Stimulated activated CD8-positive, alpha-beta memory T cell treated with anti-CD3 and anti-CD28 coated beads, Interleukin-7, amount 100 ng/mL, for 24 hours (primary cell): ENCODE measurements around the gene SND1.

Experiments
- DNase-seq: peaks from one replicate; pipeline ENCODE4 v3.0.0-alpha.2; 2020; ENCODE audit warnings: low read depth

SND1 gene

DNA sequence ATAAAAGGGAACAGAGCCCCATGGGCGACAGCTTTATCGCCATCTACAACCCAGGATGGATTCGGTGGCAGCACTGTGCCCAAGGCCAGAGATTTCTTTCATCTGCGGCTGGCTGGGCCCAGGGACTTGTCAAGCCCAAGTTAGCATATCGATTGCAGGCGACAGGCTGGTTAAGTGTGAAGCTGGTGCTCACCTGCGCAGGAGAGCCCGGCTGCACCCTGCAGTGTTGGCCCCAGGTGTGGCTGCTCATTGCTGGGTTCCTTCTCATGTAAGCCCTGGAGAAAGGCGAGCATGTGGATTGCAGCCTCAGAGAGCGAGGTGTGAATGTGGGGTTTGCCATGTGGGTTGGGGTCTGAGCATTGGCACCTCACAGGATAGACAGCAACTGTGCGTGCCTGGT, 419.8 kb downstream of the SND1 start:
- no peak for DNase-seq

DNA sequence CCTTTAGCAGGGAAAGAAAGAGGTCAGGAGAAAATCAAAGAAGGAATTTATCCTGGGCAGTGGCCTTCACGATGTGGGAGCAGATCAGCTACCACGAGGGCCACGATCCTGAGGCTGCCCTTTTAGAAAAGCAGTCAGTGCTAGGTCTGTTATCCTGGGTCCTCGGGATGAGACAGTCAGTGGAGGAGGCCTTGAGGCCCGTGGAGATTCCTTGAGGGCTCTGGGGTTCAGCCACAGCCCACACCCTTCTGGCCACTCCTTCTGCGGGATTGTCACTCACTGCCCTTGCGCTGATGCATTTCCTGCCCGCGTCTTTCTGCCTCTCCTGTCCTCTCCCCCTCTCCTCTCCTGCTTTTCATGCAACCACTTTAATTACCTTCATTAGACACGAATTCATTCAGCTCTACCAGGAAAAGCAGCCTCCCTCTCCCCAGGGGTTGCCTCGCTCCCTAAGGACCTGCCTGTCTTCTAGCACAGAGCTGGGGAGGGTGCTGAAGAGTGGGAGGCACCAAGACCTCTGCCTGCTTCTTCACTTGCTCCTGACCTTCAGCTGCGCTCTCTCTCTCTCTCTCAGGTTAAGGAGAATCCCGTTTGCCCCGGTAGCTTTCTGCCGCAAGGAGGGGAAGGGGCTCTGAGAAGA, 421.8 kb downstream of the SND1 start:
- no peak for DNase-seq

DNA sequence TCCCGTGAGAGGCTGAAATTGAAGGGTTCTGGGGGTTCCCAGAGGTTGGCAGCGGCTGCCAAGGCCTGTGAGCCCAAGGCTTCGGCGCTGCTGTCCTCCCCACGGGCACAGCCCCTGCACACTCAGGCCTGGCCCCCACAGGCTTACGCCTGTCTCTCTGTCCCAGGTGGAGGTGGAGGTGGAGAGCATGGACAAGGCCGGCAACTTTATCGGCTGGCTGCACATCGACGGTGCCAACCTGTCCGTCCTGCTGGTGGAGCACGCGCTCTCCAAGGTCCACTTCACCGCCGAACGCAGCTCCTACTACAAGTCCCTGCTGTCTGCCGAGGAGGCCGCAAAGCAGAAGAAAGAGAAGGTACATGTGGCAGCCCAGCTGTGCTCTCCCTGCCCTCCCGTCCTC, 422.3 kb downstream of the SND1 start:
- DNase-seq, result no peak

DNA sequence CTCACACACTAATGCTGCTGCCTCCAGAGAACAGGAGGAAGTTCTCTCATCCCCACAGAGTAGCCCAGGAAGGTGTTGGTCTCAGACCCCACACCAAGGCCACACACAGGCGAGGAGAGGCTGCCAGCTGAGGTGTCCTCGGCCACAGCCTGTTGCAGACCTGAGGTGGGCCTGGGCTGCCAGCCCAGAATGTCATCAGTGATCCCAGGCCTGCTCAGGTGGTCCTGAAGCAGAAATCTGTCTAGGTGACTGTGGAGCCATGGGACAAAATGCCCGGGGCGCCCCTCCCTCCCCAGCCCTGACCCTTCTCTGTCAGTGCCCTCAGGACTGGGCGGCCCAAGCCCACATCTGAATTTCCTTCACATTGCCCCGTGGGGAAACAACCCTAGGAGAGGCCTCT, 422.7 kb downstream of the SND1 start:
- no peak for DNase-seq

DNA sequence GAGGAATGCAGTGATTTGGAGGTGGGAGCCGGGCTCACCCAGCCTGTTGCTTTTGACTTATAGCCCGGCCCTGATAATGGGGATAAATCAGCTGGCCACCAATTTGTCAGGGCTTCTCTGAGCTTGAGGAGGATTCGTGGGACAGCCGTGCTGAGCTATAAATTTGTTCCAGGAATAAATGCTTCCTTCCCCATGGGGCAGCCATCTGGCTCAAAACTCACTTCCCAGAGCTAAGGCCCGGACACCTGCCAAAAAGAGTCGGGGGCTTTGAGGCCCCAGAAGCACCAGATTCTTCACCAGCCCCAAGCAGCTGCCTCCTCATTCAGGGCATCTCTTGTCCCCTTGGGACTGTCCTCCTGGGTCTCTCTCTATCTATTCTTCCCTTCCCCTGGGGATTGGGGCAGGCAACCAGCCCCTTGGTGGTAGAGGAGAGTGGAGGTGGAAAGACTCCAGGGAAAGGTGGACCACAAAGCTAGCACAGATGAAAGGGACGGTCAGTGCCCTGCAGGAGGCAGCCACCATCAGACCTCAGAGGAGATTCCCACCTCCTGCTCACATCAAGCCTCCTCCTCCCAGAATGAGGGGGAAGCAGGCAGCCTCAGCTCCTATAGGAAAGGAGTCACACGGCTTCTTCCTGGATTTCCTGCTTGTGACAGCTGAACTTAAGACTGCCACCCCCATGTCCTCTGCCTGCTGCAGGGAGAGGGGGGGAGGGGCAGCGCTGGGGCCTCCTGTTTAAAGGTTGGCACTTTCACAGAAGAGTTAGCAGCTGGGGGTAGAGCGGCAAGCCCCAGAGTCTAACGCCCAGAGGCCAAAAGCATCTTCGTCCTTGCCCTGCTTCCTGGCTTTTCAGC, 423.5 kb downstream of the SND1 start:
- DNase-seq, result no peak

DNA sequence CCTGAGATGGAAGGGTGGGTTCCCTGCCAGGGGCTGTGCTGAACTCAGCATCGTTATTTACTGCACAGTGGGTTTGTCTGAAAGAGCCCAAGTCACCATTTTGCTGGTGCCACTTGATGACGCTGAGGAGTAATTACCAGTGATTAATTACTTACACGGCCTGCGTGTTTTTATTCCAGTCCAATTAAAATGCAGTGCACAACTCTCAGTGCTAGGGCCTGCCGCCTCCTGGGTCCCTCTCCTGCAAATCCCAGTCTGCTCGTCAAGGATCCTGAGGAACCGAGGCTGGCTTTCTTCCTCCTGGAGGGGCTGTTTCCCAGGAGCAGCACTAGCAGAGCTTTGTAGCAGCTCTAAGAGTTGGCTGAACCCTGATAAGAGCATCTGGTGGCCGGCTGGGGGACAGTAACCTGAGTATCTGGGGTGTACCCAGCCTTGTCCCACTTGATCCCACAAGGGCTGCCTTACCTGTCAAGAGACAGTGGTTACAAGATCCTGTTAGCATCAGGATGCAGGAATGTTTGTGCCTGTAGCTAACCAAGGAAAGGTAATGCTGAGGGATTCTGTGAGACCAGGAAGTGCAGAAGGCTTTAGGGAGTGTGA, 424.3 kb downstream of the SND1 start:
- DNase-seq, result no peak

DNA sequence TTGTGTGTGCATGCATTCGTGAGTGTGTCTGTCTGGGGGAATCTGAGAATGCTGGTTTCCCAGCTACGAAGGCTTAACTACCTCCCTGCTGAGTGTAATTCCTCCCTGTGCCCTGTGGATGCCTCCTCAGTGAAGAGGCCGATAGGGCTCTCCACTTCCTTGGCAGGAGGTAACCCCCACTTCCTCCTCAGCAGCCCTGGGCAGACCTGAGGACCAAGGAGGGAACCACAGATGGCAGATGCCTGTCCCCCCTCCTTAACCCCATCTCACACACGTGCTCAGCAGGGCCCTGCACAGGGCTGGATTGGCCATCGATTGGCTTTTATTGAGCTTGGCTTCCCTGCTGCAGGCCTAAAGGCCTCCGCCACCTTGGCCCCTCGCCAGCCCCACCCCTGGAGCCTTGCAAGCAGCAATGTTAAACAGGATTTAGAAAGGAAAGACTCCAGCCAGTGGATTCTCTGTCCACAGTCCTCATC, 424.8 kb downstream of the SND1 start:
- DNase-seq, result no peak

DNA sequence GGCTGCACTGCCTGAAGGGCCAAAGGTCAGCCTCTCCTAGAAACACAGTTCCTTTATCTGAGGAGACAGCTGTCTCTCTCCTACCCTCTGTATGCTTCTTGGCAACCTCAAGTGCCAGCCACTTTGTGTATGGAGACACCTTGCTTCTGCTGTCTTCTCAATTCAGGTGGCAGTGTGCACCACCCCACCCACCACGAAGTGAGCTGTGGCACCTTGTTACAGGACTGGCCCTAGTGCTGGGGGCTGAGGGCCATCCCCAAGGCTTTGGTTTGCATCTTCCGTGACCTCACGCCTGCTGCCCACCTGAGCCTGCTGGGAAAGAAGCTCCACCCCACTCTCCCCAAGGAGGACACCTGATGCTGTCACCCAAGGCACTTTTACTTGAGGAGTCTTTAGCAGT, 426.3 kb downstream of the SND1 start:
- DNase-seq, result no peak

DNA sequence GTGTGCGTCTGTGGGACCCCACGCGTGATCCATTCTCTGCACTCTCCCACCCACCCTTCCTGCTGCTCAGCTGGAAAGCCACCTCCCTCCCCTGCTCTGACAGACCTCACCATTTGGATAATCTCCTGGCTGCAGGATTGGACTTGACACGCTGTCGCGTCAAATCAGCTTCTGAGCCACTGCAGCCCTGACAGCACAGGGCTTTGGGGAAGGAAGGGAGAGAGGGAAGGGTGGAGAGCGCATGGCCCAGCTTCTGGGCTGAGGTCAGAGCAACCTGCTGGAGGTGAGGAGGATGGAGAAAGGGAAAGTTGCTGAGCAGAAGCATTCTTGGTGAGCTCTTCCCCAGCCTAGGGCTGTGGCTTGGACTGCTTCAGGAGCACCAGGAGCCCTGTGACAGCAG, 428.2 kb downstream of the SND1 start:
- DNase-seq, result no peak

DNA sequence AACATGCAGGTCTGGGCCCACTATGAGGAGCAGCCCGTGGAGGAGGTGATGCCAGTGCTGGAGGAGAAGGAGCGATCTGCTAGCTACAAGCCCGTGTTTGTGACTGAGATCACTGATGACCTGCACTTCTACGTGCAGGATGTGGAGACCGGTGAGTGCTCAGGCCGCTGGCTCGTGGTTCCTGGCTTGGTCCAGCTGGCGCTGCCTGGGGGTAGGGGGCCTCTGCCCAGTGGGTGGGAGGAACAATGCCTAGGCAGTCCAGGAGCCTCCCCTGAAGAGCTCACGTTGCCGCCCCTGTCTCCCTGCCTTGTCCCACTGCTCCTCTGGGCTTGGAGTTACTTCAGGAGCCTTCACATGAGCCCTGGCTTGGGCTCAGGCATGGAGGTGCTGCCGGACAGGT, 429.4 kb downstream of the SND1 start:
- no peak for DNase-seq

DNA sequence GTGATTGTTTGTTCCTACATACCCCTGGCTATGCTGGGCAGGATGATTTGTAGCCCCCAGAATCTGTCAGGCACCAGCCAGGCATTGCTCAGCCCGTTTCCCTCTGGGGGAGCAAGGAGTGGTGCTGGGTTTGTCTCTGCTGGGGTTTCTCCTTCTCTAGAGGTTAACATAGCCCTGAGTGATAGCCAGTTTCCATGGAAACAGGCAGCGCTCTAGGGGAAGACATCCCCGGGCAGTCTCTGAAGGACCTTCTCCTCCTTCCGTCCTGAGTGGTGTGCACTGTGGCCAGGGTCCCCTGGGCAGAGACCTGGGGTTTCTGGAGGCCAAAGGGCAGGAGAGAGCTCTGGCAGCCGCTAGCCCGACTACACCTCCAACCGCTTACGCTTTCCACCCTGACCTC, 429.8 kb downstream of the SND1 start:
- DNase-seq, result no peak

DNA sequence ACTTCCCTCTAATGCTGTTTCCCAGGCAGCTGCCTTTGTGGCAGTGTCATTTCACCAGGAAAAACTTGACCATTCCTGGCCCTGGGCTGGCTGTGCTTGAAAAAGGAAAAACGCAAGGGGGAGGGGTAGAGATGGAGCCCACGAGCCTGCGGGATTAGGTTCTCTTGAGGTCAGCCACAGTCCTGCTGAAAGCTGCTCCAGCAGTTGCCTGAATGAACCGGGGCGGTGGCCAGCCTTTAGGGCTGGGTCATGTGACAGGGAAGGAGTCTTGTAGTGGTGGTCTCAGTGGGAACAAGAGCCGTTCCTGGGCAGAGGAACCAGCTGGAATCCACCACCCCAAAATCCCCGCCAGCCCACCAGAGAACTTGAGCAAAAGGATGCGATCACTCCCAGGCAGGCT, 430.4 kb downstream of the SND1 start:
- no peak for DNase-seq

DNA sequence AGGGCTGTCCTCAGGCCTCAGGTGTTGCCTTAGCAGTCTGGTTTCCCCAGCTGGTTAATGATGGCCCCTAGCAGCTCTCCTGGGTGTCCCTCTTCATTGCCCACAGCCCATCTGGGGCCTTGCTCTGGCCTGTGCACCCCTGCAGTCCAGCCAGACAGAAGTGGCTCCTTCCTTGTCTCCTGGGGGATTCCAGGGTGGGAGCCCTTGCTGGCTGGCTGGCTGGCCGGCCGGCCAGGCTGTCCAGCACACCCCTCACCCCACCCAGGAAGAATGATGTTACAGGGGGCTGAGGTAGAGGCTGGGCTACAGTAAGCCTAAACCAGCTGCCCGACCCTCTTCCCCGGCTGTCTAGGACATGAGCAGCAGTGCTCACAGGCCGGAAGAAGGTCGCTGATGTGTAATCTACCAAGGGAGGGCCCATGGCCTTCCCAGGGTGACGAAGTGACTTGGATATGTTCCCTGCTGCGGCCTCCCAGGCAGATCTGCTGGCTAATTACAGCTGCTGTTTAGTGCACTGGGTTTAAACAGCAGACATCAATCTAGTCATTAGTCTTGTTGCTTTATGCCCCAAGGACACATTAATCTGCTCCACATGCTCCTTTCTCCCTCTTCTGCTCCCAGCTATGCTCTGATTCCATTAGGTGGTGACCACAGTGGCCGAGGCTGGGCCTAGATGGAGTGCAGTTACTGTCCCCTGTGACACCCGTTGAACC, 433.1 kb downstream of the SND1 start:
- DNase-seq, result no peak

DNA sequence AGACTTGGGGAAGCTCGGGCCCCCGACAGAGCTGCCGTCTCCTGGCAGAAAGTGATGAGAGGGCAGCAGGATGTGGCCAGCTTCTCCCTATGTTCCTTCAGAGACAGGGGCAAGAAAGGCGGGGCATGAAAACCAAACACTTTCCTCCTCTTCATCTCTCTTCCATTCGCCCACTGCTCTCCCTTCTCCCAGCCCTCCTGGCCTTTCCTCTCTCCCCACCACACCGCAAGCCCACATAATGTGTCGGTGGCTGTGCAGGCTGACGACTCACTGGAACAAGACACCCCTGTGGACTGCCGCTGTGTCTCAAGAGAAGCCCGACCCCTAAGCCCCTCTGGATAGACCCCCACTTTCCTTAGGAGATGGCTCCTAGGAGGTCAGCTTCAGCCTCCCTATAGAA, 438.5 kb downstream of the SND1 start:
- no peak for DNase-seq

DNA sequence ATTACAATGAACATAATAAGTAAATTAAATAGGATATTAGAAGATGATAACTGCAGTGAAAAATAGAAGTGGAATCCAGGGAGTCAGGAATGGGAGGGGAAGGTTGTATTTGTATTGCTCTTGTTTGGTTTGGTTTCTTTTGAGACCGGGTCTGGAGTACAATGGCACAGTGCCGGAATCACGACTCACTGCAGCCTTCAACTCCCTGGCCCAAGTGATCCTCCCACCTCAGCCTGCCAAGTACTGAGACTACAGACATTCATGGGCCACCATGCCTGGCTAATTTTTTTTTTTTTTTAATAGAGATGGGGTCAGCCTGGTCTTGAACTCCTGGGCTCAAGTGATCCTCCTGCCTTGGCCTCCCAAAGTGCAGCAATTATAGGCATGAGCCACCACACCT, 439.1 kb downstream of the SND1 start:
- no peak for DNase-seq

DNA sequence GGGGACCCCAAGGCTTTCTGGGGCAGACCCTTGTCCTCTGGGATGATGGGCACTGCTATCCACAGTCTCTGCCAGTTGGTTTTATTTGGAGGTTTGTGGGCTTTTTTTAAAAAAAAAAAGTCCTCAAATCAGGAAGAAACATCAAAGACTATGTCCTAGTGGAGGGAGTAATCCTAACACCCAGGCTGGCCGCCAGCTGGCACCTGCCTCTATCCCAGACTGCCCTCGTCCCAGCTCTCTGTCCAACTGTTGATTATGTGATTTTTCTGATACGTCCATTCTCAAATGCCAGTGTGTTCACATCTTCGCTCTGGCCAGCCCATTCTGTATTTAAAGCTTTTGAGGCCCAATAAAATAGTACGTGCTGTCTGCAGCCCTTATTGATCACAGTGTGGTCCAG, 440.2 kb downstream of the SND1 start:
- no peak for DNase-seq

DNA sequence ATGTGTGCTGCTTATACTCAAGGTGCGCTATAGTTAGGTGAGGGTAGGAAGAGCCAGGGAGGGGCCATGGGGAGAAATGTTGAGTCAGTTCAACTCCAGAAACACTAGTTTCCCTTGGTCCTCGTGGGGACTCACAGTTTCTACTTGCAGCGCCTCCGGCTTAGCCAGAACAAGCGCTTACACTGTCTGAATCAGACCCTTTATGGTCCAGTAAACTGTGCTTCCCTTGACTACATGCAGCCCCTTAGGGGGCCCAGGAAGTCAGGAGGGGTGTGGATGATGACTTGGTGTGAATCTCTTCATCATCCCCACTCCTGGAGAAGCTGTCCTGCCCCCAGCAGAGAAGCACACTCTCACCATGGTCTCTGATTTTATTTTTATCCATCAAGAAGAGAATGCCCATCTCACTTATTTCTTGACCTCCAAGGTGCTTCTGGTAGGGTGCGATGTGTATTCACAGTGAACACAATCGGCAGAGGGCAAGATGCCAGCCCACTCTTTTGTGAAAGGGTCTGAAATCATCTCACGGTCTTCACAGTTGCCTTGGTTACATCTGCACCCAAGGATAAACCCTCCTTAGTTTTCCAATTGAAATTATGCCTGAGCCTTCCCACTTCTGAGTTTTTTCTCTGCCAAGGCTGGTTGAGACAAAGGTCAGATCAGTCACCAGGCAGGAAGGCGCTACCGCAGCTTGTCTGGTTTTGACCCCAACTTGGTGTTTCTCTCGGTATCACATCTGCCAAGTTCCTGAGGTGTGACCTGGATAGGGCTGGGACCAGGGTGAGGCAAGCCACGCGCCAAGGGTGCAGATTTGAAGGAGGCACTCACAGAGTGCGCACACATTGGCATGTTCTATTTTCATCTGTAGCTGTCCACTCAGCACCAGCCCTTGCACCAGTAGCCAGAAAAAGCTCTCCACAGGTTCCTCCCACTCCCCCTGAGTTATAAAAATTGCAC, 441.9 kb downstream of the SND1 start:
- no peak for DNase-seq

DNA sequence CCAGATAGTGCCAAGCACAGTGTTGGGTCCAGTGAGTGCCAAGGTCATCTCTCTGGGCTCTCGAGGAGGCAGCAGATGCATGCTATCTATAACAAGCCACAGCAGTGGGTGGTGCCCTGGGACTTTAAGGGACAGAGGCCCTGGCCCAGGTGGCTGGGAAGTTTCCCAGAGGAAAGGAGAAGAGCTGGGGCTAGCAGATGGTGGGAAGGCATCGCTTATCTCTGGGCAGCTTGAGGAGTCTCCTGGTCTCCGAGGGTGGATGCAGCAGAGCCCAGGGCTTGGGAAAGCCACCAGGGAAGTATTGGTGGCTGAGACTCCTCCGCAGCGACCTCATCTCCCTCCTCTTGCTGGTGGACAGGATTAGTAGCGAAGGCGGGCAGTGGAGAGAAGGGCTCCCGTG, 442.7 kb downstream of the SND1 start:
- DNase-seq, result no peak

DNA sequence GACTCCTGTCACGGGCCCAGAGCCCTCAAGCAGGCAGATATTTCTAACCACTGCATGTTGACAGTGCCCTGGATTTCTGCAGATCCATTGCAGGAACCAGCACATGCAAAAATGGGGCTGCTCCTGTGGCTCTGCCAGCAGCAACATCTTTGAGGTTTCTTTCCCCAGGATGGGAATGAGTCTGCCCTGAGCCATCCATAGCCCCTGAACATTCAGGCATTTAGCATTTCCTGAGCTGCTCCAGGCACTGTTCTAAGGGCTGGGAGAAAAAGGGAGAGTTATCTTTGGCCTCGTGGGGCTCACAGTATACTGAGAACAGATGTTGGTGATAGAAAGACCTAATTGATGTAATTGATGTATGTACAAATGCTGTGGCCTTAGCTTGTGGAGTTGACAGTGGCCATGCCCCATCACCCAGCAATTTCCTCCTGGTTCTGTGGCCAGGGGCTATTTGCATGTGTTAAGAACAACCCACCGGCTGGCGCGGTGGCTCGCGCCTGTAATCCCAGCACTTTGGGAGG, 445.3 kb downstream of the SND1 start:
- DNase-seq, result no peak

DNA sequence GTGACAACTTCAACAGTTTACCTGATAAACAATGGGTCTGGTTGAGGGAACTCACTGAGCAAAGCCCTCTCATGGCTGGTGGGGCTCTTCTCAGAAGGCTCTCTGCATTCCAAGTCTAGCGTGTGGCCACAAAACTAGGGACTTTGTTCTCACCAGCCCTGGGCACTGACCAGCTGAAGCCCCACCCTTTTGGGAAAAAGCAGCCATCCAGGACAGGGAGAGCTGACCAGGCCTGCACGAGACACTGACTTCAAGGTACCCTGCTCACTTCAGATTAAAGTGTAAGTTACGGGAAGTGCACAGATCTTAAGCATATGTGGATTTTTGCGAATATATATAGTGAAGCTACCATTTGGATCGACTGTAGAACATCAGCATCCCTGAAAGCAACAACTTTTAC, 446.6 kb downstream of the SND1 start:
- DNase-seq, result no peak

DNA sequence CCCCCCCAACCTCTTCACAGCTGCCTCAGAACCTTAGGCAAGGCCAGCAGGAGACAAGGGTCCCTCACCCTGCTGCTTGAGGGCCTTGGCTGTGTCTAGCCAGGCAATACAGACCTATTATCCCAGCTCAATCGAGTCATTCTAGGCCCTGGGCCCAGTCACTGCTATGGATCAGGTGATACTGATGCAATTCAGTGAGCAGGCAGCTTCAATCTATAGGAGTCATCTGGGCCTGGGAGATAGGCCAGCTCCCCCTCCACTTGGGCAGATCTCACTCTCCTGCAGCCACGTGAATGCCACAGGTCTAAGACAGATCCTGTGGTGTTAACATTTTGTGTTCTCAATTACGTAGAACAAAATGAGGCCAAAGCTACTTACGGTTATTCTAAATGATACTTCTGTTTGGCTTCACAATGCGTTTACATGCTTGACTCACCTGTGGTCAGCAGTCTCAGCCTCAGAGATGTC, 447.2 kb downstream of the SND1 start:
- no peak for DNase-seq
